ENCODE measurements around the gene VAV2. TPM values are rescaled to one million over a fixed set of nuclear protein-coding genes. Genes with fewer than 3 reads are reported as not detected.

The VAV2 gene
- total RNA-seq, 2 experiments from 2014 or later, result 11.0 to 27.8 TPM

DNA sequence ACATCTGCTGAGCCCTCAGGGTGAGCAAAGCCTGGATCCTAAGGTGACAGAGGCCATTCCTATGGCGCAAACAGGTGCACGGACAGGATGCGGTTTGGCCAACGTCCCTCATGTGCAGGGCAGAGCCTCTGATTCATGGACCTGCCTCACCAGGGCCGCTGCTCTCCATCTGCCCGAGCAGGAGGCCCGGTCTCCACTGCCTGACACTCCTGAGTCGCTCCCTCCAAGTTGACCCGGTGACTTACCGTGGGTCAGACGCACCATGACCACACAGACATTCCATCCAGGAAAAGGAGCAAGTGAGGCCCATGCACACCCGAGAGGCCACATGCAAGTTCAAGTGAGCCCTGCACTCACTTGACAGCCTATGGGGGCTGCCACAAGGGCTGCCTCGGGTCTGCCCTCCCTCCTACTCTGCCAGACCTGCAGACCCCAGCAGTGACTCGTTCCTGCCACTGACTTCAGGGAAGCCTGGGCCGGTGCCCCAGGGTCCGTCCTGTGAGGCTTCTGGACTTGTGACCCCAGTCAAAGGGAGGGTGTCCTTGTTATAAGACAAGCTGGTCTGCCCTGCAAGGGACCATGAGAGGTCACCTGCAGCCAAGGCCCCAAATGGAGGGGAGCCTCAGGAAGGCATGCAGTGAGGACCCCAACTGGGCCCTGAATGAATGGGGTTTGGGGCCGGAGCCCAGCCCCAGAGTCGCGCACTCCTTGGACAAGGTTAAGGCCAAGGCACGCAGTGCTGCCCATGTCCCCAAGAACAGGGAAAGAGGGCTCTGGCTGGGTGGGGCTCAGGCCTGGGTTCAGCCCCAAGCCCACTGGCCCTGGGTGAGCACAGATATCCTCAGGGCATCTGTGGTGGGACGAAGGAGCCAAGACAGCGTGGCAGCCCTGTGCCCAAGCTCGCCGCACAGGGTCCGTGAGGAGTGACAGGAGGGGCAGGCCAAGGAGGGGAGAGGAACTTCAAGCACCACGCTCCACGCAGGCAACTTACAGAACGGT lies 43.2 kb upstream of the VAV2 start:
- TF ChIP-seq, protein P1, sequence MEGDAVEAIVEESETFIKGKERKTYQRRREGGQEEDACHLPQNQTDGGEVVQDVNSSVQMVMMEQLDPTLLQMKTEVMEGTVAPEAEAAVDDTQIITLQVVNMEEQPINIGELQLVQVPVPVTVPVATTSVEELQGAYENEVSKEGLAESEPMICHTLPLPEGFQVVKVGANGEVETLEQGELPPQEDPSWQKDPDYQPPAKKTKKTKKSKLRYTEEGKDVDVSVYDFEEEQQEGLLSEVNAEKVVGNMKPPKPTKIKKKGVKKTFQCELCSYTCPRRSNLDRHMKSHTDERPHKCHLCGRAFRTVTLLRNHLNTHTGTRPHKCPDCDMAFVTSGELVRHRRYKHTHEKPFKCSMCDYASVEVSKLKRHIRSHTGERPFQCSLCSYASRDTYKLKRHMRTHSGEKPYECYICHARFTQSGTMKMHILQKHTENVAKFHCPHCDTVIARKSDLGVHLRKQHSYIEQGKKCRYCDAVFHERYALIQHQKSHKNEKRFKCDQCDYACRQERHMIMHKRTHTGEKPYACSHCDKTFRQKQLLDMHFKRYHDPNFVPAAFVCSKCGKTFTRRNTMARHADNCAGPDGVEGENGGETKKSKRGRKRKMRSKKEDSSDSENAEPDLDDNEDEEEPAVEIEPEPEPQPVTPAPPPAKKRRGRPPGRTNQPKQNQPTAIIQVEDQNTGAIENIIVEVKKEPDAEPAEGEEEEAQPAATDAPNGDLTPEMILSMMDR (conservative IDR thresholded peaks at IDR 0.05; ENCODE audit: low read length), result no peak
- no peak for TF ChIP-seq EZH2phosphoT487 (IDR thresholded peaks at IDR 0.05; ENCODE audit: borderline replicate concordance, low read depth, low read length)
- no peaks in the 10 kb centered on the region for H3K9me2 ChIP-seq (ENCODE audit: insufficient read depth, low read length)
- H2AFZ ChIP-seq (ENCODE audit: low read length), result no peak overlapping the region
- no peak for DNase-seq (ENCODE audit: low spot score)
- ChIA-PET POLR2A (no interaction called here), CTCF (ENCODE audit: unreplicated experiment) (no interaction called here)
- H3K9me3 ChIP-seq (ENCODE audit: low read length), result no peaks in the 10 kb centered on the region
- intact Hi-C loops (cut with micrococcal nuclease; ENCODE audit: unreplicated experiment), result no loop called here
- peaks cover 10% of the 10 kb centered on the region; the same call in 1 of the 2 replicates for H3K36me3 ChIP-seq (ENCODE audit: insufficient read depth, low read length)
- H3K4me3 ChIP-seq (ENCODE audit: low read depth, low read length, poor library complexity, severe bottlenecking), result no peak overlapping the region
- no TSS peak for BruUV-seq (replicated peaks)
- H3K4me1 ChIP-seq (ENCODE audit: insufficient read depth, low read length, poor library complexity, severe bottlenecking), result no peaks in the 10 kb centered on the region
- H3K27ac ChIP-seq (ENCODE audit: low read depth, low read length, poor library complexity, severe bottlenecking), result no peak overlapping the region
- no peaks in the 10 kb centered on the region for H3K79me2 ChIP-seq (ENCODE audit: insufficient read depth, low read depth, low read length)
- no peaks in the 10 kb centered on the region for H4K20me1 ChIP-seq (ENCODE audit: insufficient read depth, low read length)
- H3K4me2 ChIP-seq (ENCODE audit: low read length), result no peak overlapping the region

DNA sequence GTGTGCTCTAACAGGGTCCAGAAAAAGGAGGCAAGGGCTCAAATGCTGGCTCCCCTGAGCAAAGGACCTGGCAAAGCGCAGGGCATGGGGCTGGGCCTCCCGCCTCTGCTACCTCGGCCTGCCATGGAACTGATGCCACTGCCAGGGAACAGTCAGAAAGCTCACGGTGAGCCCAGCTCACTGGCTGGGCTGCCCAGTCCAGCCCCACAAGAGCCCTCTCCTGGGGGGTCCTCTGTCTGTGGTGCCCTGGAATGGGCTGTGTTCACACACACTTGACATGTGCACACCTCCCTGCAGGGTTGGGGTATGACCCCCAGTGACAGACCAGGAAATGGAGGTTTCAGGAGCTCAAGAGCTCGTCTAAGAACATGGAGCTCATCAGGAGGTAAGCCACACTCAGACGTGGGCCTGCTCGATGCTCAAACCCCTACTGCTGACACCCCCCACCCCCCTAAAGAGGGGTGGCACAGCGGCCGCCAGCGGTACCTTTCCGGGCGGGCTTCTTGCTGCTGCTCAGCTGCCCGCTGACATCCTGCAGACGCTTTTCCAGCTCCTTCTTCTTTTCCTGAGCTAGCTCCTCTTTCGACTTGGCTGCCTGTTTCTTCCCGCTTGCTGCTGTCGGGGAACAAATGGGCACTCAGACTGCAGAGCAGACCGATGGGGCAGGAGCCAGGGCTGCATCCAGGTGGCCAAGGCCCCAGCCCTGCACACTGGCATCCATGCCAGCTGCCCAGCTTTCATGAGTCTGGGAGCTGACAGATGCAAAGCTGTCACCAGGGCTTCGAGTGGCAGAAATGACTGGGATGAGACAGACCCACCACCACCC lies 42.3 kb upstream of the VAV2 start:
- Histone ChIP-seq H4K20me1 (ENCODE audit: insufficient read depth, low read length) (no peaks in the 10 kb centered on the region), H3K4me3 (ENCODE audit: low read depth, low read length, poor library complexity, severe bottlenecking) (no peak overlapping the region), H3K4me1 (ENCODE audit: insufficient read depth, low read length, poor library complexity, severe bottlenecking) (no peaks in the 10 kb centered on the region), H3K4me2 (ENCODE audit: low read length) (no peak overlapping the region), H3K79me2 (ENCODE audit: insufficient read depth, low read depth, low read length) (no peaks in the 10 kb centered on the region), H3K36me3 (ENCODE audit: insufficient read depth, low read length) (peaks cover 12% of the 10 kb centered on the region; the same call in 1 of the 2 replicates), H3K9me2 (ENCODE audit: insufficient read depth, low read length) (no peaks in the 10 kb centered on the region), H3K27ac (ENCODE audit: low read depth, low read length, poor library complexity, severe bottlenecking) (no peak overlapping the region), H3K9me3 (ENCODE audit: low read length) (no peaks in the 10 kb centered on the region), H2AFZ (ENCODE audit: low read length) (no peak overlapping the region)
- TF ChIP-seq, protein P1 (conservative IDR thresholded peaks at IDR 0.05; ENCODE audit: low read length), result no peak
- no peak for TF ChIP-seq EZH2phosphoT487 (IDR thresholded peaks at IDR 0.05; ENCODE audit: borderline replicate concordance, low read depth, low read length)
- DNase-seq (ENCODE audit: low spot score), result no peak
- ChIA-PET POLR2A (no interaction called here), CTCF (ENCODE audit: unreplicated experiment) (no interaction called here)
- intact Hi-C loops (cut with micrococcal nuclease; ENCODE audit: unreplicated experiment), result no loop called here
- no TSS peak for BruUV-seq (replicated peaks)
